Natural killer cell (primary cell): ENCODE measurements around the gene PDK2. TPM values are rescaled to one million over a fixed set of nuclear protein-coding genes. Genes with fewer than 3 reads are reported as not detected.
A peak's percentile ranks its signal among the peaks of the same experiment; 100 is the strongest.

Source experiments
- ATAC-seq, 3 donors: fragments of 150-1000 bp in 2 of 3; fragments of 200-7000 bp in 1 of 3; cut with Tn5 transposase; 1 replicate in 1 of 3; 2 replicates in 2 of 3; pipeline ENCODE4 v1.10.0; 2021; ENCODE audit warnings: mild to moderate bottlenecking in 2 of 3, moderate library complexity in 2 of 3
- DNase-seq, 2 donors: peaks; one replicate each; pipeline versions ENCODE4 v3.0.0 to v3.0.0-alpha.2; 2013 to 2021; ENCODE audit warnings: mixed read lengths in 1 of 2
- H3K27ac ChIP-seq: one replicate; pipeline ENCODE4 v1.5.1; 2013; ENCODE audit warnings: mild to moderate bottlenecking, low read length
- H3K27me3 ChIP-seq: one replicate; pipeline ENCODE4 v1.6.1; 2013; ENCODE audit warnings: low read length; ENCODE audit not compliant: control insufficient read depth, insufficient read depth
- H3K36me3 ChIP-seq: one replicate; pipeline ENCODE4 v1.6.1; 2013; ENCODE audit warnings: low read length; ENCODE audit not compliant: control insufficient read depth, insufficient read depth
- H3K4me1 ChIP-seq: one replicate; pipeline ENCODE4 v1.6.1; 2013; ENCODE audit warnings: low read length; ENCODE audit not compliant: control insufficient read depth, insufficient read depth
- H3K4me3 ChIP-seq: one replicate; pipeline ENCODE4 v1.5.1; 2013; ENCODE audit warnings: low read length
- H3K9me3 ChIP-seq: one replicate; pipeline ENCODE4 v1.6.1; 2013; ENCODE audit warnings: low read length; ENCODE audit not compliant: control insufficient read depth, insufficient read depth
- H3K27ac Mint-ChIP-seq, 2 donors: one replicate each; pipeline ENCODE4 v1.8.0; 2022; ENCODE audit warnings: mild to moderate bottlenecking in 2 of 2, mixed read lengths in 2 of 2, moderate library complexity in 1 of 2
- H3K27me3 Mint-ChIP-seq, 2 donors: one replicate each; pipeline ENCODE4 v1.8.0; 2022; ENCODE audit warnings: low read depth in 2 of 2, mixed read lengths in 2 of 2
- H3K36me3 Mint-ChIP-seq: one replicate; pipeline ENCODE4 v1.8.0; 2022; ENCODE audit warnings: mixed read lengths
- H3K4me1 Mint-ChIP-seq, 2 donors: one replicate each; pipeline ENCODE4 v1.8.0; 2022; ENCODE audit warnings: mixed read lengths in 2 of 2
- H3K4me3 Mint-ChIP-seq: one replicate; pipeline ENCODE4 v1.8.0; 2022; ENCODE audit warnings: mild to moderate bottlenecking, moderate library complexity, mixed read lengths
- H3K9me3 Mint-ChIP-seq, 2 donors: one replicate each; pipeline ENCODE4 v1.8.0; 2022; ENCODE audit warnings: mixed read lengths in 2 of 2
- CTCF ChIP-seq: fragments of 200-600 bp; IDR thresholded peaks from one replicate; pipeline ENCODE4 v1.8.0; 2022; ENCODE audit warnings: antibody characterized with exemption
- WGBS: methylation state at CpG from one replicate; pipeline ENCODE4 v1.1.7; 2013; ENCODE audit warnings: missing lambda C conversion rate; ENCODE audit not compliant: insufficient coverage; 5-methylcytosine and 5-hydroxymethylcytosine counted together
- intact Hi-C: fragments of 100-400 bp; cut with micrococcal nuclease; formaldehyde crosslinking; loops from one replicate; pipeline ENCODE4 v1.14.2; 2022
- total RNA-seq, 4 donors: library from RNA; stranded (reverse); fragments of 120-200 nt in 1 of 4; gene quantifications; one replicate each; pipeline versions ENCODE4 v1.2.3 to v1.2.4, GENCODE V29; 2013 to 2022

PDK2 gene
- total RNA-seq, 3 donors from 2014 or later (not counting 1 experiment from before 2014, with no cell fraction given): 23.2 to 32.9 (median 23.6) TPM

GRCh38 chr17:50141745-50142110 is 46.6 kb downstream of the PDK2 start:
- Mint-ChIP-seq H3K4me1 (peaks cover 70 to 92% of the 10 kb centered on the region in 2 donors), H3K27ac (peak overlapping the region; percentile 81 to 84), H3K4me3 (peak overlapping the region; percentile 67), H3K9me3 (no peaks in the 10 kb centered on the region), H3K27me3 (no peaks in the 10 kb centered on the region), H3K36me3 (no peaks in the 10 kb centered on the region)
- Histone ChIP-seq H3K4me3 (no peak overlapping the region), H3K27ac (peak overlapping the region; percentile 44), H3K9me3 (no peaks in the 10 kb centered on the region), H3K36me3 (peaks cover 82% of the 10 kb centered on the region), H3K27me3 (no peaks in the 10 kb centered on the region), H3K4me1 (peaks cover 75% of the 10 kb centered on the region)
- intact Hi-C loops: no loop called here
- DNase-seq (peak in 1 of 2 donors; percentile 51), ATAC-seq (peak; percentile 54 to 61 (median 60))
- whole genome bisulfite sequencing: 21% methylated on average over 8 of the region's 8 CpGs
- no peak for TF ChIP-seq CTCF

- Mint-ChIP-seq H3K27ac (peak overlapping the region; percentile 81 to 98), H3K27me3 (no peaks in the 10 kb centered on the region), H3K4me3 (peak overlapping the region; percentile 13), H3K4me1 (peaks cover 89 to 90% of the 10 kb centered on the region in 2 donors), H3K9me3 (no peaks in the 10 kb centered on the region), H3K36me3 (no peaks in the 10 kb centered on the region)
- TF ChIP-seq CTCF: no peak
- Histone ChIP-seq H3K36me3 (peaks cover 63% of the 10 kb centered on the region), H3K4me3 (no peak overlapping the region), H3K27me3 (no peaks in the 10 kb centered on the region), H3K27ac (no peak overlapping the region), H3K4me1 (peaks cover 94% of the 10 kb centered on the region), H3K9me3 (no peaks in the 10 kb centered on the region)
- intact Hi-C loops: no loop called here
- WGBS: 96% methylated on average over 20 of the region's 20 CpGs
- ATAC-seq (no peak), DNase-seq (no peak)
Observed at GRCh38 chr17:50143461-50144176, 48.5 kb downstream of the PDK2 start.

DNA sequence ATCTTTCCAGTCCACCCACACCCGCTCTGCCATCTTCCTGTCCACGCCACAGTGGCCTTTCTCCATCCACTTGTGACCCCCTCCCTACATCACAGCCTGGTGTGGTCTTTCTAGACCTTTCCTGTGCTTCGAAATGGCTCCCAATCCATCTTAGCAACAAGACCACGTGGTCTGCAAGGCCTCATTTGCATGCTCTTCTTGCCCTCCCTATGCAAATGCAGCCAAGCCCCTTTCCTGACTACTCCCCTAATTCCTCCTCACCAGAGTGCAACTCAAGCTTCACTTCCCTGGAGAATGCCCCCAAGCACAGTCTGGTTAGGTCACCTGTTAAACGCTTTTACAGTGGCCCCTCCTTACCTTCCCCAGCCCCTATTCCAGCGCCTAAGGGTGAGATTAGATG is 49.2 kb downstream of the PDK2 start:
- Mint-ChIP-seq H3K9me3 (no peaks in the 10 kb centered on the region), H3K36me3 (no peaks in the 10 kb centered on the region), H3K27ac (peak overlapping the region; percentile 11 to 98), H3K27me3 (no peaks in the 10 kb centered on the region), H3K4me3 (peak overlapping the region; percentile 13), H3K4me1 (peaks cover 89 to 95% of the 10 kb centered on the region in 2 donors)
- intact Hi-C loops: no loop called here
- H3K4me1 ChIP-seq: peaks cover 93% of the 10 kb centered on the region
- DNase-seq (no peak), ATAC-seq (no peak)
- no peaks in the 10 kb centered on the region for H3K27me3 ChIP-seq
- no peaks in the 10 kb centered on the region for H3K9me3 ChIP-seq
- peaks cover 55% of the 10 kb centered on the region for H3K36me3 ChIP-seq
- H3K27ac ChIP-seq: no peak overlapping the region
- no peak overlapping the region for H3K4me3 ChIP-seq
- TF ChIP-seq CTCF: no peak
- 81% methylated on average over 5 of the region's 6 CpGs for WGBS
